ENCODE results near the gene DOCK8.

GRCh38 chr9:438066-438465 lies 223.4 kb downstream of the DOCK8 start:
- TF ChIP-seq, protein P1, sequence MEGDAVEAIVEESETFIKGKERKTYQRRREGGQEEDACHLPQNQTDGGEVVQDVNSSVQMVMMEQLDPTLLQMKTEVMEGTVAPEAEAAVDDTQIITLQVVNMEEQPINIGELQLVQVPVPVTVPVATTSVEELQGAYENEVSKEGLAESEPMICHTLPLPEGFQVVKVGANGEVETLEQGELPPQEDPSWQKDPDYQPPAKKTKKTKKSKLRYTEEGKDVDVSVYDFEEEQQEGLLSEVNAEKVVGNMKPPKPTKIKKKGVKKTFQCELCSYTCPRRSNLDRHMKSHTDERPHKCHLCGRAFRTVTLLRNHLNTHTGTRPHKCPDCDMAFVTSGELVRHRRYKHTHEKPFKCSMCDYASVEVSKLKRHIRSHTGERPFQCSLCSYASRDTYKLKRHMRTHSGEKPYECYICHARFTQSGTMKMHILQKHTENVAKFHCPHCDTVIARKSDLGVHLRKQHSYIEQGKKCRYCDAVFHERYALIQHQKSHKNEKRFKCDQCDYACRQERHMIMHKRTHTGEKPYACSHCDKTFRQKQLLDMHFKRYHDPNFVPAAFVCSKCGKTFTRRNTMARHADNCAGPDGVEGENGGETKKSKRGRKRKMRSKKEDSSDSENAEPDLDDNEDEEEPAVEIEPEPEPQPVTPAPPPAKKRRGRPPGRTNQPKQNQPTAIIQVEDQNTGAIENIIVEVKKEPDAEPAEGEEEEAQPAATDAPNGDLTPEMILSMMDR (IDR thresholded peaks at IDR 0.05): no peak
- TF ChIP-seq EP300 (IDR thresholded peaks at IDR 0.05) (no peak), POLR2AphosphoS5 (IDR thresholded peaks at IDR 0.05) (no peak)
